ENCODE measurements around the gene FBXO8.

DNA sequence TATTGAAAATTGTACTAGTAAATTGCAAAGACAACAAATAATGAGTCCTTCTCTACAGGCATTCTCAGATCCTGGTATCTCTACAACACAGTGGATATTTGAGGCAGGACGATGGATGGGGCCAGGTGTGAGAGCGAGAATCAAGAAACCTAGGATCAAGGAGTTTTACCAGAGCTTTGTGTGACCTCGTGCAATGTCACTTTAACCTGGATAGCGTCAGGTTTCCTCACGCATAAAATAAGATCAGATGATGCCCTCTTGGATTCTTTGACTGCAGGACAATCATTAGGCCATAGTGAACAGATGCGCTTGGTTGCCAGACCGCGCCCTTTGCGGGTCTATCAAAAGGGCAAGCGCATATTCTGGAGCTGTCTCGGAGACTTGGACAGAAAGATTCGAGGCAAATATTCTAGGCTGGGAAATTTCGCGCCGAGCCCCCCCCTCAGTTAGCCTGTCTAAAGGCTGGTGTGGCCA lies 66.6 kb downstream of the FBXO8 start:
- TF ChIP-seq CTCF (IDR thresholded peaks at IDR 0.05 in 4 of 5, conservative IDR thresholded peaks at IDR 0.05 in 1 of 5) (no peak), POLR2A (IDR thresholded peaks at IDR 0.05) (no peak)

Data from gastrocnemius medialis (tissue), 4 donors.